GM23338 (cell line): ENCODE measurements around the gene TUBG1.

Experiments
- CREB1 ChIP-seq: fragments of 250-450 bp; sonication (Bioruptor Pico); IDR thresholded peaks from 2 replicates; pipeline ENCODE4 v1.5.0; 2020; ENCODE audit warnings: low read depth, mild to moderate bottlenecking, moderate library complexity
- EZH2 ChIP-seq: fragments of 200-600 bp; sonication (generic); IDR thresholded peaks from one replicate; pipeline ENCODE4 v1.8.0; 2017; ENCODE audit warnings: antibody characterized with exemption, mild to moderate bottlenecking, low read depth; ENCODE audit not compliant: unreplicated experiment
- POLR2AphosphoS5 ChIP-seq: IDR thresholded peaks from 2 replicates; pipeline ENCODE4 v1.6.1; 2016; ENCODE audit warnings: antibody characterized with exemption, low read depth
- STAT1 ChIP-seq: IDR thresholded peaks from one replicate; pipeline ENCODE4 v1.6.1; 2016; ENCODE audit warnings: antibody characterized with exemption; ENCODE audit not compliant: unreplicated experiment
- ZNF114 ChIP-seq: fragments of 250-450 bp; sonication (Bioruptor Pico); IDR thresholded peaks from 2 replicates; pipeline ENCODE4 v1.5.0; 2020; ENCODE audit warnings: mild to moderate bottlenecking, moderate library complexity
- TF ChIP-seq, protein P1 (sequence below), 2 experiments: fragments of 200-600 bp in 1 of 2; sonication (generic) in 1 of 2; conservative IDR thresholded peaks; 2 replicates each; pipeline versions ENCODE4 v1.5.1 to v1.6.1; 2016 to 2017; ENCODE audit warnings: antibody characterized with exemption in 2 of 2, low read depth in 2 of 2, mild to moderate bottlenecking in 2 of 2, moderate library complexity in 1 of 2
- TF ChIP-seq, protein P2 (sequence below): IDR thresholded peaks from one replicate; pipeline ENCODE4 v1.6.1; 2018; ENCODE audit warnings: antibody characterized with exemption; ENCODE audit not compliant: unreplicated experiment

DNA sequence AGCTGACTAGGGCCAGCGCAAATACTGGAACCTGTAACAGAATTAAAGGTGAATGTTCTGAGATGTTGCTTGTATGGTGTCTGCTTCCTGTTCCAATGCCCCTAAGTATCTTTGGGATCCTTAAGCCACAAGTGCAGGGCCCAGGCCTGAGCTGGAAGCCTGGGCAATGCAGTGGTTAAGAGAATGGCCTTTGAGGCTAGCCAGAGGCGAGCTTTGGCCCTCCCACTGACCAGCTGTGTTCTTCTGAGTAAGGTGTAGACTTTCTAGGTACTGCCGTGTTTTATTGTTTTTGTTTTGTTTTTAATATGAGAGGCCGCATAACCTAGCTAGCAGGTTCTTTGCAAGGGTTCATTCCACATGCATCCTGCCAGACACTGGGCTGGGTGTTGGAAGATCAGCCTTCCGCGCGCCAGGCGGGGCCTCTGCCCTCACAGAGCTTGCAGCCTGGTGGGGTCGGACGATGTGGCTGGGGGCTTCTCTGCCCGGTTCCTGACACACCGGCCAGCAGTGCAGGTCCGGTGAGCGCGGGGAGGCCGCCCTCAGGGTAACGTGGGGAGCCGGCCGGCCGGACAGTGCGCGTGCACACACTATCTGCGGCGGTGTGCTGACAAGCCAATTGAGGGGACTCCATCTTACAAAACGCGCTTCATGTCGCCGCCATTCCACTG lies 43.1 kb upstream of the TUBG1 start:
- TF ChIP-seq CREB1 (CRISPR knock-in tag) (no peak), EZH2 (no peak), STAT1 (no peak), ZNF114 (CRISPR knock-in tag) (no peak), POLR2AphosphoS5 (no peak)
- TF ChIP-seq, protein P1, sequence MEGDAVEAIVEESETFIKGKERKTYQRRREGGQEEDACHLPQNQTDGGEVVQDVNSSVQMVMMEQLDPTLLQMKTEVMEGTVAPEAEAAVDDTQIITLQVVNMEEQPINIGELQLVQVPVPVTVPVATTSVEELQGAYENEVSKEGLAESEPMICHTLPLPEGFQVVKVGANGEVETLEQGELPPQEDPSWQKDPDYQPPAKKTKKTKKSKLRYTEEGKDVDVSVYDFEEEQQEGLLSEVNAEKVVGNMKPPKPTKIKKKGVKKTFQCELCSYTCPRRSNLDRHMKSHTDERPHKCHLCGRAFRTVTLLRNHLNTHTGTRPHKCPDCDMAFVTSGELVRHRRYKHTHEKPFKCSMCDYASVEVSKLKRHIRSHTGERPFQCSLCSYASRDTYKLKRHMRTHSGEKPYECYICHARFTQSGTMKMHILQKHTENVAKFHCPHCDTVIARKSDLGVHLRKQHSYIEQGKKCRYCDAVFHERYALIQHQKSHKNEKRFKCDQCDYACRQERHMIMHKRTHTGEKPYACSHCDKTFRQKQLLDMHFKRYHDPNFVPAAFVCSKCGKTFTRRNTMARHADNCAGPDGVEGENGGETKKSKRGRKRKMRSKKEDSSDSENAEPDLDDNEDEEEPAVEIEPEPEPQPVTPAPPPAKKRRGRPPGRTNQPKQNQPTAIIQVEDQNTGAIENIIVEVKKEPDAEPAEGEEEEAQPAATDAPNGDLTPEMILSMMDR (conservative IDR thresholded peaks at IDR 0.05; ENCODE audit: low read depth in 2 of 2) = no peak
- TF ChIP-seq, protein P2, sequence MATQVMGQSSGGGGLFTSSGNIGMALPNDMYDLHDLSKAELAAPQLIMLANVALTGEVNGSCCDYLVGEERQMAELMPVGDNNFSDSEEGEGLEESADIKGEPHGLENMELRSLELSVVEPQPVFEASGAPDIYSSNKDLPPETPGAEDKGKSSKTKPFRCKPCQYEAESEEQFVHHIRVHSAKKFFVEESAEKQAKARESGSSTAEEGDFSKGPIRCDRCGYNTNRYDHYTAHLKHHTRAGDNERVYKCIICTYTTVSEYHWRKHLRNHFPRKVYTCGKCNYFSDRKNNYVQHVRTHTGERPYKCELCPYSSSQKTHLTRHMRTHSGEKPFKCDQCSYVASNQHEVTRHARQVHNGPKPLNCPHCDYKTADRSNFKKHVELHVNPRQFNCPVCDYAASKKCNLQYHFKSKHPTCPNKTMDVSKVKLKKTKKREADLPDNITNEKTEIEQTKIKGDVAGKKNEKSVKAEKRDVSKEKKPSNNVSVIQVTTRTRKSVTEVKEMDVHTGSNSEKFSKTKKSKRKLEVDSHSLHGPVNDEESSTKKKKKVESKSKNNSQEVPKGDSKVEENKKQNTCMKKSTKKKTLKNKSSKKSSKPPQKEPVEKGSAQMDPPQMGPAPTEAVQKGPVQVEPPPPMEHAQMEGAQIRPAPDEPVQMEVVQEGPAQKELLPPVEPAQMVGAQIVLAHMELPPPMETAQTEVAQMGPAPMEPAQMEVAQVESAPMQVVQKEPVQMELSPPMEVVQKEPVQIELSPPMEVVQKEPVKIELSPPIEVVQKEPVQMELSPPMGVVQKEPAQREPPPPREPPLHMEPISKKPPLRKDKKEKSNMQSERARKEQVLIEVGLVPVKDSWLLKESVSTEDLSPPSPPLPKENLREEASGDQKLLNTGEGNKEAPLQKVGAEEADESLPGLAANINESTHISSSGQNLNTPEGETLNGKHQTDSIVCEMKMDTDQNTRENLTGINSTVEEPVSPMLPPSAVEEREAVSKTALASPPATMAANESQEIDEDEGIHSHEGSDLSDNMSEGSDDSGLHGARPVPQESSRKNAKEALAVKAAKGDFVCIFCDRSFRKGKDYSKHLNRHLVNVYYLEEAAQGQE = no peak
